Endometrium (tissue), 2 donors: Measurements from ENCODE around the gene ZNF664.

Experiments
- FAIRE-seq: peaks from 2 replicates; lab custom pipeline; 2012; peaks lifted over from hg19 to GRCh38; lab: Jason Lieb, UNC
- donor health status: control.
- donor health status: control.

ZNF664 gene

DNA sequence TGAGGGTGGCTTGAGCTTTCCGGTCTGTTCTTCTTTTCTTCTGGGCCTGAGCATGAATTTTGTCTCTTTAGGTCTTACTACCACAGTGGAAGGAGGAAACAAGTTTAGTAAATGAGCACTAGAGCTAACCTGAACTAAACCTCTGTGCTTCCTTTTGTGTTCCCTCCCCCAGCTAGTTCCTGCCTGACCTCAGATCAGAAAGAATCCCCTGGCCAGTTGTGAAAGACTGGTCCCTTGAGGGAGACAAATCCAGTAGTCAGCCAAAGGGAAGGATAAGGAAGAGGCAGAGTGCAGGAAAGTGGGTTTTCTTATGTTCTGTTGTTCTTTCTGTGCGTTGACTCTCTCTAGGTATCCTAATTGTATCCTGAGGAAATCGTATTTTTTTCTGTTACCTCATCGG, 17.5 kb downstream of the ZNF664 start:
- no peak for FAIRE-seq

DNA sequence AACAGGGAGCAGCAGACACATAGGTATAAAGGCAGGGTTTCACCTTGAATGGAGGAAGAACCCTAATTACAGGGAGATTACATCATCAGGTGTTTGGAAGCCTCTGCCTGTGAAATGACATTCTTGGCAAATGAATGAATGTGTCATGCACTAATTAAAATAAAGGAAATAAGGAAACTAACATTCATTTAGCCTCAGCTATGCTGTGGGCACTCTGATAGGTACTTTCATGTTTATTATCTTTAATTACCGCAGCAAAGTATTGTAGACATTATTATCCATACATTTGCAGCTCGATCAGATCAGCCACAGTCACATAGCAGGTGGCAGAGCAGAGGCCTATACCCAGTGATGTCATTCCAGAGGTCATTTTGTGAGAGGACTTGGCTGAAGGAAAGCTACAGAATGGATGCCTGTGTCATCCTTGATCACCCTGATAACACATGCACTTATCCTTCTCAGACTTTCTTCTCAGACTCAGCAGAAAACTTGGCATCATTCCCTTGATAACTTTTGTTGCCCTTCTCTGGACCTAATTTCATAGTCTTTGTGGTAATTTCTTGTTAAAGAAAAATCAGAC, 18.4 kb downstream of the ZNF664 start:
- no peak for FAIRE-seq

DNA sequence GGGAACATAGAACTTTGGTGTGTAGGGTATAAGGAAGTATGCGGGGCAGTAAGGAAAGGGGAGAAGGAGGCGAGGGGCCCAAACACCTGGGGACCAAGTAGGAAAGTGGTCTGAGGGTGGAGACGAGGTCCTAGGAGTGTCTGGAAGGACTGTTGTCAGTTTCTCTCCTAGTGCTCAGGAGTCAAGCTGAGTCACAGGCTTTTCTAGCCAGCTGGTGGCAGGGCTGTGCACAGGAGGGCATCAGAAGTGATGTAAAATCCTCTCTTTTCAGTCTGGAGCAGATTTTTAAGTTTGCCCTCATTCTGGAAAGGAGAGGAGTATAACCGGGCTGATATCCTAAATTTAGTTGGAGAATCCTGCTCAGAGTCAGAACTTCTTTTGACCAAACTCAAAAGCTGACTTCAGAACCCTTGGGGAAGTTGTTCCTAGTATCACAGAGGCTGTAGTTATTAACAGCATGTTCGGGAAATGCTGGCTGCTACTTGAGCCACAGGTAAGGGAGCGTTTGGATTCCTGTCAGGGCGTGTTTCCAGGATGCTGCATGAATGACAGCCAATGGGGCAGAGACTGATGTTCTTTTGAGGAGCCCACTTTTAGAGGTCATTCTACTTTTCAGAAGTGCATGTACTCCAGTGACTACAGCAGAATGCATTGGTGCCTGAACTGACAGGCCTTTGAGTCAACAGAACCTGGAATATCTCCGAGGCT, 19.3 kb downstream of the ZNF664 start:
- no peak for FAIRE-seq

DNA sequence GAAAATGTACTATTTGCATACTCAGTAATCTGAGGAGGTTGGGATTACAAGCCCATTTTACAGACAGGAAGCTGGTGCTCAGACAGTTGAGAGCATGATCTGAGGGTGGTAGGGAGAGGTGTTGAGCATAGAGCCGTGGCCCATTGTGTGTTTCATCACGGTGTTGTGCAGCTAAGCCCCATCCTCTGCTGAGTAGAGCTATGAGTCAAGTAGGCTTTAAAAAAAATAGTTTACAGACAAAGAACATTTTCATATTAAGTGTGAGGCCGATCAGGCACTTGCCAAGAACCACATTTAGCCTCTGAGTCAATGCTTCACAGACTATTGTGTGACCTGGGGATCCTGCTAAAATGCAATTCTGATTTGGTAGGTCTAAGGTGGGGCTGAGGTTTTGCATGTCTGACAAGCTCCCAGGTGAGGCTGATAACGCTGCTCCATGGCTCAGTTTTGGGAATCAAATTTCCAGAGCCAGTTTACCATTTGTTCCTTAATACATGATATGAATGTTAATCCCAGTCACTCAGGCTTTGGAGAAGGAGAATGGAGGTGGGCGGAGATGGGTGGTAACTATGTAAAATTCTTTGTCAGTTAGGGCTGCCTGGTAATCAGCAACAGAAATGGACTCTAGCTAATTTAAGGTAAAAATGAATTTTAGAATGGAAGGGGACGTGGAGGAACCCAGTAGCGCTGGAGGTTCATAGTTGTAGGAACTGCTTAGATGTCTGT, 22.2 kb downstream of the ZNF664 start:
- no peak for FAIRE-seq

DNA sequence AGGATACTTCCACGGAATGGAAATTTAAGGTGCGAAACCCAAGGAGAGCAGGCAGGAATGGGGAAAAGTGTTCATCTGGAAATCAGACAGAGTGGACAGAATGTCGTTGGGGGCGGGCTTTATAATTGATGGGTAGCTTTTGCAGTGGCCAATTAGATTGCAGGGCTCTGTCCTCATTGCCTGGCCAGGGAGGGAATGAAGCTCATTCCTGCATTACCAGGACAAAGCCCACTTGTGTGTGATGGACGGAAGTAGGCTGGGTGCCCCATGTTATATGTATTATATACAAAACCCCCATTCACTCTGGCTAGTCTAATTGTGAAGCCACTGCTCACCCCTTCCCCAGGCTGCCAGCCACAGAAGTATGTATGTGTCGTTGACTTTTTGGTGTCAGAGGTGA, 23.6 kb downstream of the ZNF664 start:
- no peak for FAIRE-seq

DNA sequence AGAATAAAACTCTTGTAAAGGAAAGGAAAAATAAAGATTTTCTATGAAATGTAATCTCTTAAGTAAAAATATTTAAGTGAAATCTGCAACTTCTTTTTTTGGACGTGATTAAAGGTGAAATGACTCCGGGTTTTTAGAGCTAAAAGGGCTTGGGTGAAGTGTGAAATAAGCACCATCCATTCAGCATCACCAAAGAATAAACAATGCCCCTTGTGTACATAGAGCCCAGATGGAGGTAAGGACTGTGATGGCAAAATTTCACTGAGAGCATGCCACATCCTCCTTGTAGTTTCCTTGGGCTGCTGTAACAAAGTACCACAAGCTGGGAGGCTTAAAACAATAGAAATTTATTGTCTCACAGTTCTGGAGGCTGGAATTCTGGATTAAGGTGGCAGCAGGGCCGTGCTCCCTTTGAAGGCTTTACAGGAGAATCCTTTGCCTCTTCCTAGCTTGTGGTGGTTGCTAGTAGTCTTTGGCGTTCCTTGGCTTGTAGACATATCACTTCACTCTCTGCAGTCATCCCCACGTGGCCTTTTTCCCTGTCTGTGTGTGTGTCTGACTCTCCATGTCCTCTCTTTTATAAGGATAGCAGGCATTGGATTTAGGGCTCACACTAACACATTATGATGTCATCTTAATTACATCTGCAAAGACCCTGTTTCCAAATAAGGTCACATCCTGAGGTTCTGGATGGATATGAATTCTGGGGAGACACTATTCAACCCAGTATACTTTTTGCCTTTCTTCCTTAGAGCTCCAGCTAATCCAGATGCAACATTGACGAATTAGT, 24.2 kb downstream of the ZNF664 start:
- no peak for FAIRE-seq

DNA sequence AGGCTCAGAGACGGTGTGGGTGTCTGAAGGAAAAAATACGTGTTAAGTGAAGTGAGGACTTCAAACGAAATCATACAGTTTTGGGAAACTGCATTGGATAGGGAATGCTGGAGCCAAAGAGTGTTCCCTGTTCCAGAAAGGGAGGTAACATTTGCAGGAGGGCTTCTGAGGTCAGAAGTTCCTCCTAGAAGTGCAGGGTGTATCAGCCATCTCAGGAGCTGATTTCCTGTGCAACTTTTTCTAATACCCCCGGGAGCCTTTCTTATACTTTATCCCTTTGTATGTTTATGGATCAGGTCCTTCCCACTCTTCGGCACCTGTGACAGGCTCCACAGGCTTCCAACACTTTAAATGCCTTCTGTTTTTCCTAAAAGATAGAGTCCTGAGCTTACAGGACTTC, 24.9 kb downstream of the ZNF664 start:
- no peak for FAIRE-seq

DNA sequence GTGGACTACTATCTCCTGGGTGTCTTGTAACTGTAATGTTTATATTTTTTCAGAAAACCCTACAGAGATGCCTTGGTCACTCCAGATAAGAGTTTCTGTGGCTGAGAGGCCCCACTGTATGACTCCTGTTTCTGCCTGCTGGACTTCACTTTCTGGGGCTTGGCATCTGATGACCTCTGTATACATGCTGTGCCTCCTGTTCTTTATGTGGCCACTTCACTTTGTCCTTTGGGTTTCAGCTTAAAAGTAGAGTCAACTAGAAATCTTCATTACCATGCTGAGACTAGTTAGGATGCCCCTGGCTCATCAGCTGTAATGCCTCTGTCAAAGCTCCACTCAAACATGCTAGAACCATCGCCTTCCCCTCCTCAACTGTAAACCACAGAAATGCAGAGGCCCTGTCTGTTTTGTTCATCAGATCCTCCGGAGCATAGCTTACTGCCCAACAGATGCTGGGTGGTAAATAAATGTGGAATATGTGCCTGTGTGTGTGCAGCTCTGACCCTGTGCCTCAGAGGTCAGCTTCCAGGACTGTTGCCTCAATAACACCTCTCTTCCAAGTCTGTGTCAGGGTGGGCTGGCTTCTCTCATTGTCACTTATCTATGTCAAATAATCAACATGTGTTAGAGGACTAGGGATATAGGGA, 25.5 kb downstream of the ZNF664 start:
- no peak for FAIRE-seq

DNA sequence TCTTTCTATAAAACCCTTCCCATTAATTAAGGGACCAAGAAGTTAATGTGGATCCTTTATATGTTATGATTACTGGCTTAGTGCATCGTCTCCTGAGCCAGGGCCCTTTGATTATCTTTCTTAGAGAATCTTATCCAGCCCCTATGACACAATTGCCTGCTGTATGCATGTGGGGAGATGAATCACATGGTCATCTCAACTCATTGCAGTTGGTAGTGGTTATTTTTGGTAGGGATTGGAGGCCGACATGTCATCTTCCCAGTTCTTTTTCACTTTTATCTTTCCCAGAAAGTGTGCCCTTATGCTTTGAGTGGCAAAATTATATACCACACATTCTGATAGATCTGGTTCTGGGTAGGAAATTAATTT, 26.0 kb downstream of the ZNF664 start:
- no peak for FAIRE-seq

DNA sequence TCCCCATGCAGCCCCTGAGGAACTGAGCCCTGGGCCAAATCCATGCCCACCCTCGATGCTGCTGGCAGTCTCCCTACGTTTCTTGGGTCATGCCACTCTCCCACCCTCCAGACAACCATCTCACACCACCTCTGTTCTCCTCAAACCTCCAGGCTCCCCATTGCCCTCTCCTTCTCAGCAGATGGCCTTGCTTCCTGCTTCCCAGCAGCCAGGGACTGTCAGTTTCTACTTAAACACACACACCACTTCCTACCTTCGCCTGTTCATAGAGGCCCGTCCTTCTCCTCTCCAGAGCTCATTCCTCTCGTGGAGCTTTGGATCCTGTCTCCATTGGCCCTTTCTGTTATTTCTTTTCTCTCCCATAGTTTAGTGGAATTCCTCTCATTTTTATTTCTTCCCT, 27.1 kb downstream of the ZNF664 start:
- FAIRE-seq, result no peak

DNA sequence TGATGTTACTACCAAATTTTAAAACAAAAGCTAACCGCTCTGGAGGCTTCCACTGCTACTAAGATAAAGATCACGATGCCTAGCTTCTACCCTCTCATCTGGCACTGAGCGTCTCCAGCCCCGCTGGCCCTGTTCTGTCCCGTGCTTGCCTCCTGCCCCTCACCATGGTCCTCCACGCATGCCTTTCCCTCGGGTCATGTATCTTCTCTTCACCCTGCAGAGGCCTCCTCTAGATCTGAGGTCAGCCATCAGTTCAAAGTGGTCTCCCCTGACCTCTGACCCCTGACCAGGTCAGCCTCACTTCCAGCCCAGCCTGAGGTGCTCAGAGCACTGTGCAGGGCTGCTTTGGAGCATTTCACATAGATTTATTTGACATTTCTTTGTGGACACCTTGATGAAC, 28.3 kb downstream of the ZNF664 start:
- FAIRE-seq, result no peak

DNA sequence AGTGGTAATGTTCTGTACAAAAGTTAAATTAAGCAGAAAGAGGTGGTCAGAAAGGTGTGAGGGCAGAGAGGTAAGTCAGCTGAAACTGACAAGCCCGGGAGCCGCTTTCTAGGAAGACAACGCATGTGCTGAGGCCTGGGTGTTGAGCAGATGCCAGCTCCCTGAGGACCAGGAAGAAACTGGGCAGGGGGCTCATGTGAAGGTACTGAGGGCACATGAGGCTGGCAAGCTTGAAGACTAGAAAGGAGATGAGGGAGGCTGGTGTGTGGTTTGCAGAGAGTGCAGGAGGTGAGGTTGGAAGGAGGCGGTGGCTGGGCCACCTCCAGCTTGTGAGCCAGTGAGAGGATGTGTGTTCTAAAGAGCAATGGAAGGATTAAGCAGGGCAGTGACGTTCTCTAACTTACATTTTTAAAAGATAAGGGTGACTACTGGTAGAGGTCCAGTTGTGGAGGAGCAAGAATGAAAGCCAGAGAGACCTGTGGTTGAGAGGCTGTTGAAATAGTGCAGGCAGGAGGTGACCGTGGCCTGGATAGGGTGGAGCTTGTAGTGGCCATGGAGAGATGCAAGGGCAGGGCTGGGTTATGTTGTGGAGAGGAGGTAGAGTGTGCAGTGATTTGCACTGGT, 29.1 kb downstream of the ZNF664 start:
- FAIRE-seq, result no peak

DNA sequence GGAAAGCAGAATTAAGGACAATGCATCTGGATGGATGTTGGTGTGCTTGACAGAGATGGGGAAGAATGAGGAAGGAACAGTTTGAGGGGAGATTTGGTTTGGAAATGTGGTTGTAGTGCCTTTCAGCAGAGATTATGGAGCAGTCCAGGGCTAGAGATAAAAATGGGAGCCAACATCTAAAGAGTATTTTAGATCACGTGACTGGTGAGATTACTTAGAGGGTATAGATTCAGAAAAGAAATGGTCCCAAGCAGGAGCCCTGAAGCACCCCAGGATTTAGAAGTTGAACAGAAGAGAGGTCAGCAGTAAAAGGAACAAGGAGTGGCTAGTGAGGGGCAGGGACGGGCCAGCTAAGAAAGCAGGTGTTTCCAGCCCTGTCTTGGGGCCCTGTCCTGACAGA, 29.6 kb downstream of the ZNF664 start:
- no peak for FAIRE-seq

DNA sequence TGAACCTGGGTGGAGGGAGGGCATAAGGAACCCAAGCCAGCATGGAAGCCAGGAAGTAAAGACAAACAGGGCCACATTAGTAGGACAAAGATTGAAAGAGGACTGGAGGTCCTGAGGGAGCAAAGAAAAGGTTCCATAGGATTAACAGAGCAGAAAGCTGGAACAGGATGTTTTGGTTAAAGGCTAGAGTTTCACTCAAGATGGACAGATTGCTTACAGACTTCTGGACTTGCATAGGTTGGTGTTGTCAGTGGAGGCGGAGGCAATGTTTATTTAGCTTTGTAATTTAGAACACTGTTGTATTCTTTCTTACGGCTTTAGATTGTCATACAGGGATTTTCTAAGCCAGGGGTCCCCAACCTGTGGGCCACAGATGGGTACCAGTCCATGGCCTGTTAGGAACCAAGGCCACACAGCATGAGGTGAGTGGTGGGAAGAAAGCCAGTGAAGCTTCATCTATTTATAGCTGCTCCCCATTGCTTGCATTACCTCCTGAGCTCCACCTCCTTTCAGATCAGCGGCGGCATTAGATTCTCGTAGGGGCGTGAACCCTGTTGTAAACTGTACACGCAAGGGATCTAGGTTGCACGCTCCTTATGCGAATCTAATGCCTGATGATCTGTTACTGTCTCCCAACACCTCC, 31.3 kb downstream of the ZNF664 start:
- FAIRE-seq, result no peak

DNA sequence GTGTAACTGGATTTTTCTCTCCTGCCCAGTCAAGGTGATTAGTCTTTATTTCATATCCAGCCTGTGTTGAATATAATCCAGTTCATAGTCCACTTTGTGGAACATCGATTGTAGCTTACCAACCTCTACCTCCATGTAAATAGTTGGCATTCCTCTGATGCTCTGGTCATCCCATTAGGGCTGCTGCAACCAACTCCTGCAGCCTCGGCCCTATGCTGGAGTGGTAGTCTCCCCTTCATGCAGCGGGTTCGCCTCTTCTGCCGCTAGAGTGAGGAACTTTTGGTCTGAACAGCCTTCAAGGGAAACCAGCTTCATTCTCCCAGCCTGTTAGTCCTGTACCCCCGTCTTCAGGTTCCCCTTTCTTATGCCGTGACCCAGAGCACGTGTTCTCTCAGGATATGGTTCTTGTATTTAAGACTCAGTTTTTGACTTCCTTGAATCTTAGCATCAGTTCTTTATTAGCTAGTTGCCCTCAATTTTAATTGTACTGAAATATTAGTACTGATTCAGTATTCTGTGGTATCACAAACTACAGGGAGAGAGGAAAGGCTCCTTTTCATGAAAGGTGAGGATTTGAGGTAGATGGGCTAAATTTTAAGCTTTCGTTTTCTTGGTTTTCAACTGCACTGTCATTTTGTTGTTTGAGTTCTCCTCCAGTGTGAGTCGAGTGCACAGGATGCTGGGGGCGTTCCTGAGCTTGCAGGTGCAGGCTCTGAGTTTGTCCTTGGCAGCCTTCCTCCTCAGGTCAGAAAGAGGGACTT, 33.2 kb downstream of the ZNF664 start:
- FAIRE-seq, result no peak

DNA sequence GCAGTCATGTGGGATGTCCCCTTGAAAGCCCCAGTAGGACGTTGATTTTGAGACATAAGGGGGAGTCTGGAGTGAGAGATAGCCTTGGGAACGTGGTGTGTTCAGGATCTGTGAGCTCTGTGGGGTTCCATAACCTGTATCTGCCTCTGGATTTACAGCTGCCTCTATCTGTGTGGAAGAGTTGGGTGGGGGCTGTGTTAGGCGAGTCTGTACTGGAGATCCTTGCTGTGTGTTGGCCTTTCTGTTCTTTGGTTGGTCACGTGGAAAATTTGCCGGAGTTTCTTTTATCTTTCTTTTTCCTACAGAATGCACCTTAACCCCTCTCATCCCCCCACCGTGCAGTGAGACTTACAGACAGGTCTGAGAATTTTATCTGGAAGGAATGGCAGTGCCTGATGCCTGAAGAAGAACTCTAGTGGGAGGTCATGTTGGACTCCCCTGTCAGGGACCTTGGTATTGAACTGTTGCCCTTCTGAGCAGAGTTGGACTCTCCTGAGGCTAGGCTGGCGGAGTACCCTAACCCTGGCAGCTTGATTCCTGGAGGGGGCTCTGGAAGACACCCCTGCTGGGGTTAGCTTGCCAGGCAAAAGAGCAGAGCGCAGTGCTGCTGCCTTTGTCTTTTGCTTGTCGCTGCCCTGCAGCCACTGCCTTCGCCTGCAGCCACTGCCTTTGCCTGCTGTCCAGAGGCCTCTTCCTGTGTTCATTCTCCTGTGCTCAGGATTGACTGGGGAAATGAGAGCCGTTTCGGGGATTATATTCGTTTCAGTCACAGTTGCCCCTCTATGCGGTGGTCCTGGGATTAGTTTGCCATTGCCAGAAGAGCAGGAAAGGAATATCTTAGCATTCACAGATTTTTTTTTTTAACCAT, 34.1 kb downstream of the ZNF664 start:
- no peak for FAIRE-seq

DNA sequence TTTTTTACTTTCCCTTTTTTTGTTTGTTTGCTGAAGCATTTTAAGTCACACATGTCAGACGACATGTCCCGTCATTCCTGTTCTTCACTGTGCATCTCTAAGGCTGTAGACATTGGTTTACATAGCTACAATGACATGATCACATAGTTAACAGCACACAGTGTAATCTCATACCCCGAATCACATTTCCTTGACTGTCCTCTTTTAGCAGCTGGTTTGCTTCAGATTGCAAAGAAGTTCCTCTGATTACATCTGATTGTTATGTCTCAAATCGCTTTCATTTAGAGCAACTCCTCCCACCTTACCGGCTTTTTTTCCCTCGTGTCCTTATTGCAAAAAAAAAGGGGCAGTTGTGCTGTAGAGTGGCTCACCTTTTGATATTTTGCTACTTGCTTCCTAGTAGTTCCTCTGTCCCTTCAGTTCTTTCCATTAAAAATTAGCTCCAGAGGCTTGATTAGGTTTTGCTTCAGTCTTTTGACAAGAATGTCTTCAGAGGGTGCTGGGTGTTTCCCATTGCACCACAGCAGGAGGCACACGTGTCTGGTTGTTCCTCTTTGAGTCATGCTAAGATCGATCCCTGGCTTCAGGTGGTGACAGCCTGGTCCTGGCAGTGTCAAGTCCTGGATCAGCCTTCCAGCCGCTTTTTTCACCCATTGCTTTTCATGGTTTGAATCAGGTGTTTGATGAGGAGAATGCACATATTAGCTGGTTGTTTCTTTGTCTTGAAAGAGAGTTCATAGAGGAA, 35.0 kb downstream of the ZNF664 start:
- no peak for FAIRE-seq

DNA sequence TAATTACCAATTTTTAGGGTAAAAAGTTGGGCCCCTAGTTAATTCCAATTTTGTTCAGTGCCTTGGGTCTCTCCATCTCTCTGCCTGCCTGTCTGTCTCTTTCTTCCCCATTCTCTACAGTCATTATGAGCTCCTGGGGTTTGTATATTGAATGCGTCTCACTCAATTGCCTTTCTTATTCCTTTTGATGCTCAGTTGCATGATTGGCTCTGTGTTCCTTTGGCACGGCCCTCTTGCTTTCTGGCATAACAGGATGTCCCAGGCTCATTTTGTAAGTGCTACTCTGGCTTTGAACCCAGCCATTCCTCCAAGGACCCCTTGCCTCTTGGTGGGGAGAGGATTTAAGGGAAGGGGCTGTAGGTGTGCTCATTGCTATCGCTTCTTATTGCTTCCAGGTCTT, 35.6 kb downstream of the ZNF664 start:
- FAIRE-seq, result no peak

DNA sequence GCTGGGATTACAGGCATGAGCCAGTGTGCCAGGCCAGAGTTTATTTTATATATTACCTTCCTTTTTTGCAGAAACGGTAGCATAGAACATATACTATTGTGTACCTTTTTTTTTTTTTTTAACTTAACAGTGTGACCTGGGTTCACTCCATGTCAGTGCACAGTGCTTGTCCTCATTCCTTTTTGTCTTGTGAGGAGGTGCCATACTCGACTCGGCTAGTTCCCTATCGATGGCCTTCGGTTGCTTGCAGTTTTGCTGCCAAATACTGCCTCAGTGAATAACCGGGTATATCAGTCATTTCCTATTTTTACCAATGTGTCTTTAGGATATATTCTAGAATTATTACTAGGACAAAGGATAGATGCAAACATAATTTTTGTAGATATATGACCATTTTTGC, 36.8 kb downstream of the ZNF664 start:
- FAIRE-seq, result no peak
